Cerebellar nuclear complex (tissue), 1 donor: ENCODE measurements around the gene AKT2.
"Not testable (repeated sequence)": the region's sequence is repeated elsewhere in the genome, so short reads cannot be mapped to it uniquely, and the experiment has no call there.

Experiments
- DNase-seq, 2 experiments: peaks; one replicate each; lab custom pipeline; 2025; lab: John Stamatoyannopoulos, UW

The AKT2 gene

DNA sequence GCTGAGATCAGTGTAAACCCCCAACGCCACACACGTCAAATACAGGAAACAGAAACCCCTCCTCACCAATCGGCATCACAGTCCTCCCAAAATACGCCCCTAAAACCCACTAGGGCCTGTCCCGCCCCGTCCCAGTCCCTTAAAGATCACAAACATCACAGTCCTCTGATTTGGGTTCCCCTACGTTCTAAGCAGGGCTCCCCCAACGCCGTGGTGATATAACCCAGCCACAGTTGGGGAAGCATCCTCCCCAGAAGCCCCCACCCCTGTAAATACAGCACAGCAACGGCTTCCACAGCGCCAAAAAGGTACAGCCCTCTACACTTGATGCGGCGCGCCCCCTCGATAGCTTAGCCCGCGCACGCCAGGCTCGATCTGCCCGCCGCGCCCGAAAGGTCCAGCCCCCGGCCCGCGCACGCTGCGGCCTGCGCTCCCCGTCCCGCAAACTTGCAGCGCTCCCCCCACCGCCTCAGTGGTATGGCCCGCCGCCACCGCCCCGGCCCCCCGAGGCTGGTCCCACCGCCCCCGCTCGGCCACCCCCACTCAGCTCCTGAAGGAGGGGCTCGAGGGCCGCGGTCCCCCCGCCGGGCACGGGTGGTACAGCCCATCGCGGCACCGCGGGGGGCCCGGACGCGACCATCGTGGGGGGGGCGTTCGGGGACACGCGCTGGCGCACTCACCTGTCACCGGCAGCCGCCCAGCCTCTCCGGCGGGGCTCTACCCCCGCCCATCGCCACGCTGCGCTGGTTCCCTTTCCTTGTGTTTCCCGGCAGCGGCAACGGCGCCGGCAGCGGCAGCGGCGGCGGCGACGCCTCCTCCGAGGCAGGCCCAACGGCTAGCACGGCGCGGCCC lies at the start of gene AKT2:
TSS of gene AKT2 (minus strand) at position 845 of the 852 bp plus-strand sequence. CDS start 20,078 bp downstream, outside the sequence.
- DNase-seq: no peak

GRCh38 chr19:40333083-40333482 lies 47.9 kb upstream of the AKT2 start:
- not testable (repeated sequence) for DNase-seq

DNA sequence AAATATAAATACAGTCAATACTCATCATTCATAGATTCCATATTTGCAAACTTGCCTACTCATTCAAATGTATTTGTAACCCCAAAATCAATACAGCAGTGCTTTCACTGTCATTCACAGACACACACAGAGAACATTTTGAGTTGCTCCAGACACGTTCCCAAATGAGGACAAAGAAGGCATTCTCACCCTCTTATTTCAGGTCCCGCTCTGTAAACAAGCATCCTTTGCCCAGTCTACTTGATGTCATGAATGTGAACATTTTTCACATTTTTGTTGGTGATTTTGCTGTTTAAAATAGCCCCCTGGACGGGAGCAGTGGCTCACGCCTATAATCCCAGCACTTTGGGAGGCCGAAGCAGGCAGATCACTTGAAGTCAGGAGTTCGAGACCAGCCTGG lies 47.5 kb upstream of the AKT2 start:
- no peak for DNase-seq

GRCh38 chr19:40331052-40331451 lies 45.9 kb upstream of the AKT2 start:
- DNase-seq: no peak

DNA sequence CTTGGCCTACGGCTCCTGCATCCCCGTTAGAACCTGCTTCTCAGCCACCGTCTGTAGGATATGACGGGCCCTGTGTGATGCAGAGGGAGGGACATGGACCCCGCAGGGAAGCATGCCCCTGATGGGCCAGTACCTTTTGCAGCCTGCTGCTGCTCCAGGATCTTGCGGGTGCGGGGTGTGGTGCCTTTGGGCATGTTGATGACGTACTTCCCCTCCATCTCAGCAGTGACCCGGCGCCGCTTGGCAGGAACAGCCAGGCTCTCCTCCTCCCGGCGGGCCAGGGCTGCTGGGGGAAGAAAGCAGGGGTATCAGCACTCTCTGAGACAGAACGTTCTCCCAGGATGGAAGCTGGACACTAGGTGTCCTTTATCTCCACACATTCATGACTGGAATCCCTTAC lies 41.1 kb upstream of the AKT2 start:
- DNase-seq: no peak

DNA sequence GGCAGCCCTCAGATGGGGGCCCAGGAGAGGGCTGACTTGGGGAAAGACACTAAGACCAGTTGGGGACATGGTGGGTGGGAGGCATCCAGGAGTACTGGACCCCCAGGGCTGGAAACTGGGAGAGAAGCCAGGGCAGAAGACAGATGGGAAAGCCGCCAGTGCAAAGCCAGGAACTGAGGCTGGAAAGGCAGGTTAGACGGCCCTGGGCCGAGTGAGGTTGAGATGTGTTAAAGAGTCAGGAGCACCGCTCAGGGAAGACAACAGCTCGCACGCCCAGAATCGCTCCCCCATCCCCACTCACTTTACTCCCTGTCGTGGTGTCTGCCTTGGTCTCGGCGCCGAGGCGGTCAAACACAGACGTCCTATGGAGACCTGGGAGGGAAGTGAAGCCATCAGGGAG lies 38.6 kb upstream of the AKT2 start:
- DNase-seq: no peak

GRCh38 chr19:40322951-40323615 lies 37.9 kb upstream of the AKT2 start:
- DNase-seq: no peak

DNA sequence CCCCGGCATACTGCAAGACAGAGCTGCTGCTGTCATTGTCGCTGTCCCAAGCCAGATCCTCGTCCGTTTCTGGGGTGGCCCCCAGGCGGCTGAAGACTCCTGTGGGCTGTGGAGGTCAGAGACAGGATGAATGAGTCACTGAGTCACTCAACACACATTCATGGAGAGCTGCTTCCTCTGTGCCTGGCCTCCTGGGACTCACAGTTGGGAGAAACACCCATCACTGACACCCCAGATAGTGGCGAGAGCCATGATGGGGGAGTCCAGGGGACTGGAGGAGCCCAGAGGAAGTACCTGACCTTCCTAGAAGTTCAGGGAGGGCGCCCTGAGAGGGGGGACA lies 37.1 kb upstream of the AKT2 start:
- DNase-seq: no peak

- no peak for DNase-seq
These were observed 36.6 kb upstream of the AKT2 start for GRCh38 chr19:40321566-40322270.

DNA sequence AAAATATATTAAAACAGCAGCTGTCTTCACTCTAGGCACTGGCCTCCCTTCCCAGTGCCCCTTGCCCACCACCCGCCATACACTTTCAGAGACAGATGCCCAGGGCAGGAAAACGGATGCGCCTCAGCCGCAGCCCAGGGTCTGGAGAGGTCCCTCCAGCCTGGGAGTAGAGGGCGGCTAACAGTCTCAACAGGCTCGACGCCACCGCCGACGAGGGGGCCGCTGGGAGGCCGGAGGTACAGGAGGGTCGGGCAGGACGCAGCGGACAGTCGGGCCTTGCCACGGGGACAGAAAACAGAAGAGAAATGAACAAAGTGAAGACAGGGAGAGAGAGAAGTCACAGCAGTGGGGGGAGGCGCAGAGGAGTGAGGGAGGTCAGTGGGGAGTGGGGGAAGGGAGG lies 35.9 kb upstream of the AKT2 start:
- no peak for DNase-seq

DNA sequence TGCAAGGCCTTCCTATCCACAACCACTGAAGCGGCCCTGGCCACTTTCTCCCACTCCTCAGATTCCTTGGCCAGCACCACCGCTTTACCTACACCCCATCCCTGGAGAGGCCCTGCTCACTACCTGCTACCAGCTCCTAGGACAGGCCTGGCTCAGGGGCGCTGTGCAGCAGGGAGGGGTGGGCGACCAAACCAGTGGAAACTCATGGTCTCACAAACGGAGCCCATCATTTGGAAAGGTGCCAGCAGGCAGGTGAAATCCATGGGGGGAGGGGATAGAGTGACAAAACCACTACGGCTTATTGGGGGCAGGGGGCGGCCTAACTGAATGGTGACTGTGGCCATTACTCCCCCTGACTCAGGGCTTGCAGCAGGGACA lies 35.4 kb upstream of the AKT2 start:
- no peak for DNase-seq

DNA sequence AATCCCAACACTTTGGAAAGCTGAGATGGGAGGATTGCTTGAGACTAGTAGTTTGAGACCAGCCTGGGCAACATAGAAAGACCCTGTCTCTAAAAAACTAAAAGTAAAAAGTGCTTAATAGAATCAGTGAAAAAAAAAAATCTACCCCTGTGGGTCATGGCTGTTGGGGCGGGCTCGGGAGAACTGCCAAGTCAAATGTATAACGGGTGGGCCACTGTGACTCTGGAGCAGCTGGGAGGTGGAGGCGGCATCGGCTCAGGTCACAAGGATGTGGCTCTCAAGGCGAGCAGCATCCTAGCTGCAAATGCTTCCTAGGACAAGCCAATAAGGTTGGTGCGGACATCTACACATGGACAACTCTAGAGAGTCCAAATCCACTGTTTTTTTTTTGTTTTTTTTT lies 32.2 kb upstream of the AKT2 start:
- no peak for DNase-seq

- no peak for DNase-seq
These were observed 30.8 kb upstream of the AKT2 start for GRCh38 chr19:40315812-40316470.

GRCh38 chr19:40314656-40315055 lies 29.5 kb upstream of the AKT2 start:
- no peak for DNase-seq

GRCh38 chr19:40313229-40313983 lies 28.3 kb upstream of the AKT2 start:
- no peak for DNase-seq

DNA sequence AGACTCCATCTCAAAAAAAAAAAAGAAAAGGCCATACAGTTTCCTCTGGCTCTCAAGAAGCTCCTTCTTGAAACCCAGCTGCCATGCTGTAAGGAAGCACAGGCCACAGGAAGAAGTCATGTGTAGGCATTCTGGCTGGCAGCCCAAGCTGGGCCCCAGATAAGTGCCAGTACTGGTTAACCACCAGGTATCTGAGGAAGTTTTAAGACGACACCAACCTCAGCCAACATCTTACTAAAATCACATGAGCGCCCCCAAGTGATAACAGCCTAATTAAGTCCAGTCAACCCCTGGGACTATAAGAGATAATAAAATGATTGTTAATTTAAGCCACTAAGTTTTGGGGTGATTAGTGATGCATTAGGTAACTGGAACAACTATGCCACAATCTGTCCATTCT lies 27.4 kb upstream of the AKT2 start:
- DNase-seq: no peak

DNA sequence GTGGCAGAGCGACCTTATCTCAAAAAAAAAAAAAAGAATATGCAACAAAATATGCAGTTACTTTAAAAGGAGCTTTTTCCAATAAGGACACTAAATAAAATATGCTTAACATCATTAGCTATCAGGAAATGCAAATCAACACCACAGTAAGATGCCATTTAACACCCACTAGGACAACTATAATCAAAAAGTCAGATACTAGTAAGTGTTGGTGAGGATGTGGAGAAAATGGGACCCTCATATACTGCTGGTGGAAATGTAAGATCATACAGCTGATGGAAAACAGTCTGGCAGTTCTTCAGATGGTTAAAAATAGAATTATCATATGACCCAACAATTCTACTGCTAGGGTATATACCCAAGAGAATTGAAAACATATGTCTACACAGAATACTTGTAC lies 24.5 kb upstream of the AKT2 start:
- no peak for DNase-seq

GRCh38 chr19:40305403-40305802 lies 20.3 kb upstream of the AKT2 start:
- DNase-seq: peak in 1 of 2 experiments; percentile 29

DNA sequence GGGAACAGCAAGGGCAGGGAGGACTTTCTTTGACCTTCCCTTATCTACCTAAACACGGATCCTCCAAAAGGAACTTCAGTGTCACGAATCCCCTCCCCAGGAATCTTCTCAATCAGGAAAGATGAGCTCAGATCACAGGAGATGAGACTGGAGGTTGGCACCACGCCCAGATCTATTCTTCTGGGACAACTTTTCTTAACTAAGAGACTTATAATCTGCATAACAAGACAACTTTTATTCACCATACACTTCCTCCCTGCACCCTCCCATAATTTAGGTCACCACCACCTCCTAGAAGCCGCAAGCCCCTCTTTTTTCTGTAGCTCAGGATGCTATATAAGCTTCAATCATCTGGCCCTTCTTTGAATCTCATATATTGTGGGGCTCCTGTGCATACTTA lies 19.2 kb upstream of the AKT2 start:
- DNase-seq: no peak

GRCh38 chr19:40303765-40304164 lies 18.6 kb upstream of the AKT2 start:
- DNase-seq: no peak

DNA sequence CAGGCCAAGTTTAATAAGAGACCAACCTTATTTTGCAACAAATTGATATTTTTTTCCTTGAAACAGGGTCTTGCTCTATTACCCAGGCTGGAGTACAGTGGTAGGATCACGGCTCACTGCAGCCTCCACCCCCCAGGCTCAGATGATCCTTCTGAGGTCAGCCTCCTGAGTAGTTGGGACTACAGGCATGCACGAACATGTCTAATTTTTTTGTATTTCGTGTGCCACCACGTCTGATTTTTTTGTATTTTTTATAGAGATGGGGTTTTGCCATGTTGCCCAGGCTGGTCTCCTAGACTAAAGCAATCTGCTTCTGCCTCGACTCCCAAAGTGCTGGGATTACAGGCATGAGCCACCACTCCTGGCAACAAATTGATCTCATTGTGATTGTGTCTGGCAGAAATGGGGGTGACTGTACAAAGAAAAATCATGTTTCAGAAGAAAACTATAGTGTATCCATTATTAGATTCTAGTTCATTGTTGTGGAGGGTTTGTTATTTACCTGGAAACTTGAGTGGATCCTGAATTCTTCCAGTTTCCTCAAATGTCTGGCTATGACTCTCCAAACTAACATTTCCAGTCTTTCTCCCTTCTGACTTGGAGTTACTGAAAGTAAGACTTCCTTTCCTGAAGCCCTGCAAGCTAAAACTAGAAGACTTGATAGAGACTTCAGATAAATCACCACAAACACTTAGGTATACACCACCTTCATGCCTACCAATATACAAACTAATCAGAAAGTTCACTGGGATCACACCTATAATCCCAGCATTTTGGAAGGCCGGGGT lies 17.3 kb upstream of the AKT2 start:
- no peak for DNase-seq
